Stimulated activated naive CD8-positive, alpha-beta T cell treated with anti-CD3 and anti-CD28 coated beads, Interleukin-15, Interleukin-2, amounts not matched to agents 100 ng/mL and 50 ng/mL, for 24 hours (primary cell): ENCODE results near the gene SV2C.
"Not testable (repeated sequence)": the region's sequence is repeated elsewhere in the genome, so short reads cannot be mapped to it uniquely, and the experiment has no call there.

ENCODE experiments used
- H3K27ac Mint-ChIP-seq: one replicate; pipeline ENCODE4 v1.8.0; 2021; ENCODE audit warnings: mild to moderate bottlenecking, mixed read lengths
- H3K27me3 Mint-ChIP-seq: one replicate; pipeline ENCODE4 v1.8.0; 2021; ENCODE audit warnings: mixed read lengths
- H3K36me3 Mint-ChIP-seq: one replicate; pipeline ENCODE4 v1.8.0; 2021; ENCODE audit warnings: low read depth, mixed read lengths
- H3K4me1 Mint-ChIP-seq: one replicate; pipeline ENCODE4 v1.8.0; 2021; ENCODE audit warnings: low read depth, mixed read lengths
- H3K4me3 Mint-ChIP-seq: one replicate; pipeline ENCODE4 v1.8.0; 2021; ENCODE audit warnings: mild to moderate bottlenecking, mixed read lengths
- H3K9me3 Mint-ChIP-seq: one replicate; pipeline ENCODE4 v1.8.0; 2021; ENCODE audit warnings: mixed read lengths

Gene SV2C

DNA sequence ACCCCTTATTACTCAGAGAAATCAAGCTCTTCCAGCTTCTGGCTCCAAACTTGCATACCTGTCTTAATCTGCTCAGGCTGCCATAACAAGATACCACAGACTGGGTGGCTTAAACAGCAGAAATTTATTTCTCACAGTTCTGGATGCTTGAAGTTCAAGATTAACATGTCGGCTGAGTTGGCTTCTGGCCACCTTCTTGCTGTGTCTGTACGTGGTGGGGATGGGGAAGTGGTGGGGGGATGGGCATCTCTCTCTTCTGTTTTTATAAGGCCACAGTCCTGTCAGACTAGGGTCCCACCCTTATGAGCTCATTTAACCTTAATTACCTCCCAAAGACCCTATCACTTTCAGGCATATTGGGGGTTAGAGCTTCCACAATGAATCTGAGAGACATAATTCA lies 140.5 kb downstream of the SV2C start:
- Mint-ChIP-seq H3K4me3 (no peak overlapping the region), H3K36me3 (no peaks in the 10 kb centered on the region), H3K27ac (no peak overlapping the region), H3K9me3 (no peaks in the 10 kb centered on the region), H3K4me1 (no peaks in the 10 kb centered on the region), H3K27me3 (no peaks in the 10 kb centered on the region)

DNA sequence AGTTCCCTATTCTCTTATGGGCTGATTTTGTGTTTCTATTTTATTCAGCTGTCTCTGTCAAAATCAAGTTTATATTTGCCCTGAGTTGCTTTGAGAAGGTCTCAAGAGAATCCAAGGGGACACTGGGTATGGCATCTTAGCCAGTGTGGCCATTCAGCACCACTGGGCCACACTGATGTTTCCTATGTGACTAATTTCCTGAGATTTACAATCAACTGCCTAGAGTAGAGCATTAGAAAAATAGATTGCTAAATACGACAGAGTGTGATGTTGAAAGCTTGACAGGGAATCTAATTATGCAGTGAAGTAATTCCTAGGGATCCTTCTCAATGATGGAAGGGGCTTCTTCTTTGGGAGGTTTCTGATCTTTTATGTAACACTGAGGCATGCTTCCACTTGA lies 141.7 kb downstream of the SV2C start:
- H3K4me1 Mint-ChIP-seq, result no peaks in the 10 kb centered on the region
- H3K36me3 Mint-ChIP-seq, result no peaks in the 10 kb centered on the region
- no peaks in the 10 kb centered on the region for H3K27me3 Mint-ChIP-seq
- H3K27ac Mint-ChIP-seq, result no peak overlapping the region
- H3K4me3 Mint-ChIP-seq, result no peak overlapping the region
- no peaks in the 10 kb centered on the region for H3K9me3 Mint-ChIP-seq

DNA sequence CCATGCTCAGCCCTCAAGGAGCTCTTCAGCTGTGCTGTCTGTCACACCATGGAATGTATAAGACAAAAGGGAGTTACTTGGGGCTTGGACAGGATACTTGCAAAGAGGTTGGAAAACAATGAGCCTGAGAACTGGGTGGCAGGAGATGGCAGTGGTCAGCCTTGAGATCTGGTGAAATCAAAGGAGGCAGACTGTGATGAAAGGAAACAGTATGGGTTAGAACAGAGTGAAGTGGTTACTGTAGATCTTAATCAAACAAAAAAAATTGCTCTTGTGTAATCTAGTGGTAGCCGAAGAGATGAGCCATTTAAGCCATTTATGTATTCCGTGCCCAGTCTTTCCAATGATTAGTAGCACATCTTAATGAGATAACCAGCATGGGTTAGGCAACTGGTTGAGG lies 142.2 kb downstream of the SV2C start:
- Mint-ChIP-seq H3K4me1 (no peaks in the 10 kb centered on the region), H3K4me3 (no peak overlapping the region), H3K27ac (no peak overlapping the region), H3K9me3 (no peaks in the 10 kb centered on the region), H3K27me3 (no peaks in the 10 kb centered on the region), H3K36me3 (no peaks in the 10 kb centered on the region)

- Mint-ChIP-seq H3K4me1 (no peaks in the 10 kb centered on the region), H3K36me3 (no peaks in the 10 kb centered on the region), H3K9me3 (no peaks in the 10 kb centered on the region), H3K27me3 (no peaks in the 10 kb centered on the region), H3K27ac (no peak overlapping the region), H3K4me3 (no peak overlapping the region)
Measured at GRCh38 chr5:76229900-76230299, 146.7 kb downstream of the SV2C start.

DNA sequence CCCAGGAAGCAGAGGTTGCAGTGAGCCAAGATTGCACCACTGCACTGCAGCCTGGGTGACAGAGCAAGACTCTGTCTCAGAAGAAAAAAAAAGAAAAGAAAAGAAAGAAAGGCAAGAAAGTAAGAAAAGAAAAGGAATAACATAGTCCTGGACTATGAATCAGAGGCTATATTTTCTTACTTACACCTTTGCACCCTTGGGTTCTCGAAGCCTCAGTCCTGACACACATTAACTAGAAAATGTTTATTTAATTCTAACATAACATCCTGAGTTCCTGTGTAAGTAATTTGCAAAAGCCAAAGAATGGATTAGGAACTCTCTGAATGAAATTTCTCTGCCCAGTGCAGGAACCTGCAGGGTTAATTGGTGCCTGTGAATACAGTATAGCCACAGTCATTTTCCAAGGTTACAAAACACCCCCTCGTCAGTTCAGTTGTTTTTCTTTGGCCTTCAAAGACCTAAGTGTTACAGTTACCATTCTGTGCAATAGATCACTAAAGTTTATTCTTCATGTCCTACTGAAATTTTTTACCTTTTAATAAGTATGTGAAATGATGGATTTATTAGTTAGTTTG lies 147.6 kb downstream of the SV2C start:
- Mint-ChIP-seq H3K4me1 (no peaks in the 10 kb centered on the region), H3K4me3 (no peak overlapping the region), H3K27me3 (no peaks in the 10 kb centered on the region), H3K9me3 (no peaks in the 10 kb centered on the region), H3K27ac (no peak overlapping the region), H3K36me3 (no peaks in the 10 kb centered on the region)

- peaks cover 12% of the 10 kb centered on the region for H3K9me3 Mint-ChIP-seq
- H3K4me1 Mint-ChIP-seq, result no peaks in the 10 kb centered on the region
- H3K36me3 Mint-ChIP-seq, result no peaks in the 10 kb centered on the region
- H3K27ac Mint-ChIP-seq, result no peak overlapping the region
- H3K4me3 Mint-ChIP-seq, result no peak overlapping the region
- peaks cover 10% of the 10 kb centered on the region for H3K27me3 Mint-ChIP-seq
Measured at GRCh38 chr5:76234665-76235064, 151.5 kb downstream of the SV2C start.

DNA sequence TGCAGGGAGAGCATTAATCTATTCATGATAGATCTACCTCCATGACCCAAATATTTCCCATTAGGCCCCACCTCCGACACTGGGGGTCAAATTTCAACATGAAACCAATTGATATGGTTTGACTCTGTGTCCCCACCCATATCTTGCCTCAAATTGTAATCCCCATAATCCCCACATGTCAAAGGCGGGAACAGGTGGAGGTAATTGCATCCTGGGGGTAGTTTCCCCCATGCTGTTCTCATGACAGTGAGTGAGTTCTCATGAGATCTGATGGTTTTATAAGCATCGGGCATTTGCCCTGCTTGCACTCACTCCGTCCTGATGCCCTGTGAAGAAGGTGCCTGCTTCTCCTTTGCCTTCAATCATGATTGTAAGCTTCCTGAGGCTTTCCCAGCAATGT lies 153.5 kb downstream of the SV2C start:
- Mint-ChIP-seq H3K4me3 (no peak overlapping the region), H3K27ac (no peak overlapping the region), H3K36me3 (no peaks in the 10 kb centered on the region), H3K4me1 (no peaks in the 10 kb centered on the region), H3K27me3 (peaks cover 18% of the 10 kb centered on the region), H3K9me3 (peaks cover 12% of the 10 kb centered on the region)

GRCh38 chr5:76240336-76240735 lies 157.2 kb downstream of the SV2C start:
- H3K27me3 Mint-ChIP-seq, result peaks cover 18% of the 10 kb centered on the region
- H3K27ac Mint-ChIP-seq, result no peak overlapping the region
- peaks cover 12% of the 10 kb centered on the region for H3K9me3 Mint-ChIP-seq
- no peaks in the 10 kb centered on the region for H3K36me3 Mint-ChIP-seq
- H3K4me1 Mint-ChIP-seq, result no peaks in the 10 kb centered on the region
- H3K4me3 Mint-ChIP-seq, result no peak overlapping the region

DNA sequence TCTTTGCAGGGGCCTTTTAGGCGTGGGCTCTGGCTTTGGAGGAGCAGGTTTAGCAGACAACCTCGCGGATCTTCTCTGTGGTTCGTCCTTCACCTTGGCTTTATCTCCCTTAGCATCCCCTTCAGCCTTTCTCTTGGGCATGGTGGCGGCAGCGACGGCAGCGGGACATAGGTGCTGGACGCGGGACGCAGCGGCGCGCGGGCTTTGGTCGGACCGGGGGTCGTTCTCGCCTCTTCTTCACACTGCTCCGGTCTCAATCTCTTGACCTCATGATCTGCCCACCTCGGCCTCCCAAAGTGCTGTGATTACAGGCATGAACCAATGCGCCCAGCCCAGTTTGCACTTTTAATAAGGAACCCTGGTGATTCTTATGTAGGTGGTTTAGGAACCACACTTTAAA lies 159.0 kb downstream of the SV2C start:
- H3K36me3 Mint-ChIP-seq, H3K4me1 Mint-ChIP-seq, H3K27ac Mint-ChIP-seq, H3K4me3 Mint-ChIP-seq: not testable (repeated sequence)
- peaks cover 12% of the 10 kb centered on the region for H3K9me3 Mint-ChIP-seq
- peaks cover 18% of the 10 kb centered on the region for H3K27me3 Mint-ChIP-seq

GRCh38 chr5:76245590-76245989 lies 162.4 kb downstream of the SV2C start:
- Mint-ChIP-seq H3K4me3 (no peak overlapping the region), H3K9me3 (no peaks in the 10 kb centered on the region), H3K4me1 (no peaks in the 10 kb centered on the region), H3K36me3 (no peaks in the 10 kb centered on the region), H3K27me3 (peaks cover 1% of the 10 kb centered on the region), H3K27ac (no peak overlapping the region)

DNA sequence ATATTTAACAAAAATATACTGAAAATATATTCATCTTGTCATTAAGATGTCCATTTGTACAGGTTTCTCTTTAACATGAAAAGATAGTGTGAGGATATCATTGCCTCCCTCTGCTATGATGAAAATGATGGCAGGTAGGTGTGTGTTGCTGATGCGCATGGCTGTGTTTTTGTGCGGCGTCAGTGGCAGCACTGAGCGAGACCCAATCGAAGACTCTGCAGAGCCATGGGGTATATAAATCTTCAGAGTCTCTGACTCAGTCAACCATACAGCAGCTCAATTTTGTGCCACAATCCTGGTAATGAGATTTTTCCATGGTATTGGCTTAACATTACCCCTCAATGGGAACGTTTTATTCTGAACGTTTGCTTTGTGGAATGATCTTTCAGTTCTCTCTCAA lies 166.4 kb downstream of the SV2C start:
- Mint-ChIP-seq H3K36me3 (no peaks in the 10 kb centered on the region), H3K4me3 (no peak overlapping the region), H3K27me3 (peaks cover 9% of the 10 kb centered on the region), H3K27ac (no peak overlapping the region), H3K9me3 (no peaks in the 10 kb centered on the region), H3K4me1 (no peaks in the 10 kb centered on the region)

GRCh38 chr5:76250463-76250862 lies 167.3 kb downstream of the SV2C start:
- Mint-ChIP-seq H3K36me3 (no peaks in the 10 kb centered on the region), H3K4me1 (no peaks in the 10 kb centered on the region), H3K27ac (no peak overlapping the region), H3K27me3 (peaks cover 15% of the 10 kb centered on the region), H3K9me3 (no peaks in the 10 kb centered on the region), H3K4me3 (no peak overlapping the region)

GRCh38 chr5:76251656-76252055 lies 168.5 kb downstream of the SV2C start:
- Mint-ChIP-seq H3K27me3 (peaks cover 22% of the 10 kb centered on the region), H3K4me3 (no peak overlapping the region), H3K4me1 (no peaks in the 10 kb centered on the region), H3K36me3 (no peaks in the 10 kb centered on the region), H3K9me3 (no peaks in the 10 kb centered on the region), H3K27ac (no peak overlapping the region)

- no peak overlapping the region for H3K27ac Mint-ChIP-seq
Measured at GRCh38 chr5:76252437-76252836, 169.3 kb downstream of the SV2C start.

GRCh38 chr5:76256116-76256889 lies 173.1 kb downstream of the SV2C start:
- no peaks in the 10 kb centered on the region for H3K9me3 Mint-ChIP-seq
- no peak overlapping the region for H3K4me3 Mint-ChIP-seq
- H3K36me3 Mint-ChIP-seq, result no peaks in the 10 kb centered on the region
- peaks cover 22% of the 10 kb centered on the region for H3K27me3 Mint-ChIP-seq
- H3K27ac Mint-ChIP-seq, result no peak overlapping the region
- no peaks in the 10 kb centered on the region for H3K4me1 Mint-ChIP-seq

More at GRCh38 chr5:76252437-76252836, 169.3 kb downstream of the SV2C start:
- peaks cover 22% of the 10 kb centered on the region for H3K27me3 Mint-ChIP-seq
- no peaks in the 10 kb centered on the region for H3K4me1 Mint-ChIP-seq
- no peak overlapping the region for H3K4me3 Mint-ChIP-seq
- no peaks in the 10 kb centered on the region for H3K36me3 Mint-ChIP-seq
- no peaks in the 10 kb centered on the region for H3K9me3 Mint-ChIP-seq
